RCC 7860 (cell line): Measurements from ENCODE around the gene TMEM120A.
"Not testable (repeated sequence)": the region's sequence is repeated elsewhere in the genome, so short reads cannot be mapped to it uniquely, and the experiment has no call there.

Experiments
- DNase-seq: peaks from one replicate; pipeline ENCODE4 v3.0.0-alpha.2; 2015; ENCODE audit warnings: low spot score
- FAIRE-seq: peaks from 2 replicates; lab custom pipeline; 2012; peaks lifted over from hg19 to GRCh38; lab: Jason Lieb, UNC

The TMEM120A gene

DNA sequence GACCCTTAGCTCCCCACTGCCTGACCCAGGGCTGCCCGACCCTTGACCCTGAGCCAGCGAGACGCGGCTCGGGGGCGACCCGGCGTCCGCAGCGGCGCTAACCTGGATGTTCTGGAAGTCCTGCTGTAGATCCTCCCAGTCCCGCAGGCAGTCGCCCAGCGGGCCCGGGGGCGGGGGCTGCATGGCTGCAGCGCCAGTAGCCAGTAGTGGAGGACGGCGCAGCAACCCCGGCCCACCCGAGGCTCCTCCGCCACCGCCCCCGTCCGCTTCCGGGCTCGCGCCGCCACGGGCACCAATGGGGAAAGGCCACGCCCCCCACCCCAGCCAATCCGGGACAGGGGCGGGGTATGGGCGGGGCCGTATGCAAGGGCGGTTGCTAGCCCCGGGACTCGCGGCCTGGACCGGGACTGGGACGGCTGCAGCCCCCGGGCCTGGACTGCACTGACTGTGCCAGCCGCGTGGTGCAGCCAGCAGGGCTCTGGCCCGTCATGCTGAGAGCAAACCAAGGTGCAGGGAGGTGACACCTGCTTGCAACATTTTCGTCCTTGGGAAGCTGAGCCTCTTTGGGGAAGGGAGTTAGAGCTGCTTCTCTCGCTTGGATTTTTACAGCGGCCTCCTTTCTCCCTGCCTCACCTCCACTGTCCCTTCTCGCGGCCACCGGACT lies at the start of gene TMEM120A:
TSS of gene TMEM120A (minus strand) at position 208 of the 664 bp plus-strand sequence. CDS start at position 183, 25 bp downstream.
- FAIRE-seq: peak; percentile 11
- peak; percentile 86 for DNase-seq

DNA sequence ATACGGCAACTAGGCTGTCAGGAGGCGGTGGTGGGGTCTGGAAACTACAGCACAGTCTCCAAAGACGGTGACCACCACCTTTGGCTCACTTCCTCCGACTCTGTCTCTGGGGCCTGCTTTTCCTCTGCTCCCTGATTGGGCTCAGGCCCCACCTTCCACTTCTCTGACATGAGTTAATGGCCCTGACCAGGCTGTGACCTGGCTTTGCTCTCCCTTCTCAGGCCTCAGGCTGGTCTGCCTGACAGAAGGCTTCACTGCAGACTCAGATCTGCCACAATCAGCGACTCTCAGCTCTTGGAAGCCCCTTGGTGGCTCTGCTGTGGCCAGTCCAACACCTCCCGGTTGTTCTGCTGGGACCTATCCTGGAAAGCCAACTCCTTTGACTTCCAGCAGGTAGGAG lies 45.7 kb upstream of the TMEM120A start:
- DNase-seq: no peak
- no peak for FAIRE-seq

DNA sequence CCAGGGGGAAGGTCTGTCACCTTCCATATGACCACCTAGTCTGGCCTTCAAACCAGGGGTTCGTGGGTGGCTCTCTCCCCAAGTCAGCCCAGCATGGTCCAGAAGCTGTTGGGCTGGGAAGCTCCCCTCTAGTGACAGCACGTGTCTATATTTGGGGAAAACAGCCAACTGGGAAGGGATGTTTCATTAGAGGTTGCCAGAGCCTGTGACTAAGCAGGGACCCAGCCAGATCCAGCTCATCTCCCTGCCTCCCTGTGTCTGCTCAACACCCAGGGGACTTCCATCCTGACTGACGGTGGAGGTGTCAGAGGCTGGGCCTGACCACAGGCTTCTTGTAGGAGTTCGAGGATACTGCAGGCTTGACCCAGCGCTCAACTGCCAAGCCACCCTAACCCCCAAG lies 42.9 kb upstream of the TMEM120A start:
- FAIRE-seq (no peak), DNase-seq (peak; percentile 73)

GRCh38 chr7:76031964-76032363 lies 37.6 kb upstream of the TMEM120A start:
- FAIRE-seq (no peak), DNase-seq (no peak)

DNA sequence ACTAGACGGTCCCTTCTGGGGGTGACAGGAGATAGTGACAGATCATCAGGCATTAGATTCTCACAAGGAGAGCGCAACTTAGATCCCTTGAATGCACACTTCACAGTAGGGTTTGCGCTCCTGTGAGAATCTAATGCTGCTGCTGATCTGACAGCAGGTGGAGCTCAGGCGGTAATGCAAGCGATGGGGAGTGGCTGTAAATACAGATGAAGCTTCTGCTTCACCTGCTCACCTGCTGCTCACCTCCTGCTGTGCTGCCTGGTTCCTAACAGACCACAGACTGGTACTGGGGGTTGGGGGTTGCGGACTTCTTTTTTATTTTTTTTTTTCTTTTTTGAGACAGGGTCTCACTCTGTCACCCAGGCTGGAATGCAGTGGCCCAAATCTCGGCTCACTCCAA lies 35.3 kb upstream of the TMEM120A start:
- not testable (repeated sequence) for FAIRE-seq, DNase-seq

GRCh38 chr7:76023002-76023401 lies 28.6 kb upstream of the TMEM120A start:
- DNase-seq (no peak), FAIRE-seq (no peak)

DNA sequence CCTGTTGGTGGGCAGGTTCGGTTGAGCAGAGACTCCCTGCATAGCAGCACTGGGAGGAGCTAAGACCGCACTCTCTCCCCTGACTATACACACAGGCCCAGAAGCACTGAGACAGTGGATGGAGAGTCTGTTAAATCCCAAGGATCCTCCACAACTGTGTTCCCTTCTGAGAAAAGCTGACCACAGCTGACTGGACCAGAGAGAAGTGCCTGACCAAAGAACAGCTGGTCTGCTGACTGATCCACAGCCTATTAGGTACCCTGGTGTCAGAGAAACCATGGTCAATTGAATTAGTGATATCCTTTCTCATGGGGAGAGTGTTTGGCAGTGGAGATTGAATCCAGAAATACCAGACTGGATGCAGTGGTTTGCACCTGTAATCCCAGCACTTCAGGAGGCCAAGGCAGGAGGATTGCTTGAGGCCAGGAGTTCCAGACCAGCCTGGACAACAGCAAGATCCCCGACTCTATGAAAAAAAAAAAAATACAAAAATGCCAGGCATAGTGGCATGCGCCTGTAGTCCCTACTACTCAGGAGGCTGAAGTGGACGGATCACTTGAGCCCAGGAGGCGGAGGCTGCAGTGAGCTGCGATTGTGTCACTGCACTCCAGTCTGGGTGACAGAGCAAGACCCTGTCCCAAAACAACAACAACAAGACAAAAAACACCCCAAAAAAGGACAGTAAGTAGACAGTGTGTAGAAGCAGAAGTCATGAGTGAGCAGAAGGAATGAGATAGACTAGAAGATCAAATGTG lies 27.8 kb upstream of the TMEM120A start:
- no peak for FAIRE-seq

GRCh38 chr7:76020031-76020714 lies 25.8 kb upstream of the TMEM120A start:
- FAIRE-seq (no peak), DNase-seq (peak; percentile 34)

More for the DNA sequence above, 27.8 kb upstream of the TMEM120A start:
- no peak for DNase-seq

DNA sequence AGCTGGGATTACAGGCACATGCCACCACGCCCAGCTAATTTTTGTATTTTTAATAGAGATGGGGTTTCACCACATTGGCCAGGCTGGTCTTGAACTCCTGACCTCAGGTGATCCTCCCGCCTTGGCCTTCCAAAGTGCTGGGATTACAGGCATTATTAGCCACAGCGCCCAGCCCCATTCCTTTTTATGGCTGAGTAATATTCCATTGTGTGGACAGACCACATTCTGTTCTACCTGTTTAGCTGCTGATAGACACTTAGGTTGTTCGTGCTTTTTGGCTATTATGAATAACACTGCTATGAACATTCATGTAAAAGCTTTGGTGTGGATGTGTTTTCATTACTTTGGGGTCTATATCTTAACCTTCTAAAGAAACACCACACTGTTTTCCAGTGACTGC lies 24.1 kb upstream of the TMEM120A start:
- DNase-seq, FAIRE-seq: not testable (repeated sequence)

DNA sequence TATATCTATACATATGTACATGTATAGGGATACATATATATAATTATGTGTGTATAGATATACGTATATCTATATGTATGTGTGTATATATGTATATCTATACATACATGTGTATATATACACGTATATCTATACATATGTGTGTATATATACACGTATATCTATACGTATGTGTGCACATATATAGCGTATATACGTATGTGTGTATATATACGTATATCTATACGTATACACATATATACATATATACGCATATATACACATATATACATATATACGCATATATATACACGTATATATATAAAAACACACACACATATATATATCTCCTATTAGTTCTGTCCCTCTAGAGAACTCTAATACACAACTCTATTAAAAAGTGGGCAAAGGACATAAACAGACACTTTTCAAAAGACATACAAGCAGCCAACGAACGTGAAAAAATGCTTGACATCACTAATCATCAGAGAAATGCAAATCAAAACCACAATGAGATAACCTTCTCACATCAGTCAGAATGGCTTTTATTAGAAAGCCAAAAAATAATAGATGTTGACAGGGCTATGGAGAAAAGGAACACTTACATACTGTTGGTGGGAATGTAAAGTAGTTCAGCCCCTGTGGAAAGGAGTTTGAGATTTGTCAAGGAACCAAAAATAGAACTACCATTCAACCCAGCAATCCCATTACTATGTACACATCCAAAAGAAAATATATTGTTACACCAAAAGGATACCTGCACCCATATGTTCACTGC lies 22.0 kb upstream of the TMEM120A start:
- DNase-seq: no peak
- FAIRE-seq: peak; percentile 40

- DNase-seq (no peak), FAIRE-seq (no peak)
These were observed 17.1 kb upstream of the TMEM120A start for GRCh38 chr7:76011442-76011861.

GRCh38 chr7:76009672-76010600 lies 15.5 kb upstream of the TMEM120A start:
- no peak for FAIRE-seq

GRCh38 chr7:76008156-76008687 lies 13.8 kb upstream of the TMEM120A start:
- FAIRE-seq (no peak), DNase-seq (no peak)

More at GRCh38 chr7:76009672-76010600, 15.5 kb upstream of the TMEM120A start:
- no peak for DNase-seq

DNA sequence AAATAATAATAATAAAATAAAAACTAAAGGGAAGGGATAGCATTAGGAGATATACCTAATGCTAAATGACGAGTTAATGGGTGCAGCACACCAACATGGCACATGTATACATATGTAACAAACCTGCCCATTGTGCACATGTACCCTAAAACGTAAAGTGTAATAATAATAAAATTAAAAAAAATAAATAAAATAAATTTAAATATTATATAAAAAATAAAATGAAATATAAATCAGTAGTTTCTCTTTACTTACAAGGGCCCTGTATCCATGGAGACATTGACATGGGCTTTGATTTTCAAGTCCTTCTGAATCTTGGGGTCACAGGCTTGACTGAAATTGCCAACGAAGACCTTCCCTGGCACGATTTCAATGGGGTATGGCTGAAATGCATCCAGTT lies 10.6 kb upstream of the TMEM120A start:
- not testable (repeated sequence) for FAIRE-seq, DNase-seq

DNA sequence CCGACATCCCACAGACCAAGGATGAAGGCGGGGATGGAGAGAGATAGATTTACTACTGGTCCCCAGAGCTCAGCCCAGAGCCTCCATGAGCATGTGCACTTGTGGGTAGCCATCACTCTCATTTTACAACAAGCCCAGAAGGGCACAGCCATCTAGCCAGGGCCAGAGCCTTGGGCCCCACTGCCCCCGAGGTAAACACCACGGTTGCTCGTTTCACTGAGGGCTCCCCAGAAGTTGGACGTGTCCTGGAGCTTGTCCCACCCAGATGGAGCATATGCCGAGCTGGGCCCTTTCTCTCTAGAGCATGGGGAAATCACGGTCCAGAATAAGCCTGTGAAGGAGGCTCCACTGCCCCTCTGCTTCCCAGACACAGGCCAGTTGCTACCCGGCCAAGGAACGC lies 9.0 kb upstream of the TMEM120A start:
- no peak for FAIRE-seq
- no peak for DNase-seq

GRCh38 chr7:76002822-76003221 lies 8.4 kb upstream of the TMEM120A start:
- FAIRE-seq (no peak), DNase-seq (no peak)

- FAIRE-seq (no peak), DNase-seq (no peak)
These were observed 7.7 kb upstream of the TMEM120A start for GRCh38 chr7:76002139-76002538.

DNA sequence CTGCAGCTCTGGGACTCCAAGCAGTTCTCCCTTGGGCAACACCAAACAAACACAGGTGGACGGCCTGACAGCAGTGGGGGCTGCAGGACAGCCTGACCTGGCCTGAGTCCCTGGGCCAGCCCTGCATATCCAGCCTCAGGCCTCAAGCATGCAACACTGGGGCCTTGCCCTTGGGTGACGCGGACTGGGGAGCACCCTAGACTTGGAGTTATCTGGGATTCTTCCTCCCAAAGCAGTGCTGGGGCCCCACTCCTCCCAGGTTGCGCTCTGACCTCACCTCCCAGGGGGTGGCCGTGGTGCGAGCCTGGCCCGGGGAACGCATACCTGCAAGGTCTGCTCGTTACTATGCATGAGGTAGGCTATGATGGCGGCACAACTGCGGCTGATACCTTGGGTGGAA lies 6.2 kb upstream of the TMEM120A start:
- DNase-seq (no peak), FAIRE-seq (no peak)

GRCh38 chr7:75998038-75998437 lies 3.6 kb upstream of the TMEM120A start:
- no peak for DNase-seq
- FAIRE-seq: no peak

- DNase-seq (no peak), FAIRE-seq (no peak)
These were observed 2.1 kb upstream of the TMEM120A start for GRCh38 chr7:75996476-75996875.
